ENCODE data around the gene PRR29. TPM values are rescaled to one million over a fixed set of nuclear protein-coding genes. Genes with fewer than 3 reads are reported as not detected.

The PRR29 gene
- total and polyA plus RNA-seq, 2 donors, result 0.34 to 0.42 TPM

- Histone ChIP-seq H3K27ac (ENCODE audit: low read depth) (peak overlapping the region; percentile 4), H3K4me1 (ENCODE audit: insufficient read depth) (no peaks in the 10 kb centered on the region), H3K36me3 (ENCODE audit: insufficient read depth) (no peaks in the 10 kb centered on the region), H3K4me3 (ENCODE audit: low read depth, low read length) (no peak overlapping the region)
- no peak for DNase-seq (ENCODE audit: extremely low spot score)
- WGBS, result 64% methylated on average over 5 of the region's 5 CpGs
Observed at GRCh38 chr17:63984236-63984635, 13.9 kb upstream of the PRR29 start.

DNA sequence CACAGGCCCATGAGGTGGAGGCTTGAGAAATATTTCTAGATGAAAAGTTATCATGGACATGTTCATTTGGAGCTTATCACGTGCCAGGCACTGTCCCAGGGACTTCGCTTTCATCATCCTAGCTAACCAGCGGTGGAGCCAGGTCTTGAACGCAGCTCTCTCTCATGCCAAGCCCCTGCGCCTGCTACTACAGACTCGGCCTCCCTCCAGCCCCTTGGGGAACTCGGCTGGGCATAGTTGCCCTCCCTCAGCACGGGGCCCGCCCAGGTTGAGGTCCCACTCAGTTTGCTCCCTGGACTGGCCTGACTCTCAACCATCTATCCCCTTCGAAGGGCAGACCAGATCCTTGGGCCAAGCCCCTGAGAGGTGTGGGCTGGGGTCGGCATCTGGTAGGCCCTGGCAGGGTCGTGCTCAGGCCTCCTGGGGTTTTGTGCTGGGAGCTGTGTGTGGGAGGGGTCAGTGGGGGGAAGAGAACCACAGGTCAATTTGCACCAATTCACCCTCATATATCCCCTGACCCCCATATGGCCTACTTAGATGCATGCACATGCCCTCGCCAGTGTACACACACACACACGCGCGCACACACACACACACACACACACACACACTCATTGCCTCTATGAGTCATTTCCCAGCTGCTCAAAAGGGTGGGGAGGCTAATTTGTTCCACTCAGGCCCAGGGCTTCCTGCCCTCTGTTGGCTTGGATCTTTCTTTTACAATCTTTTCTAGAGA is 13.3 kb upstream of the PRR29 start:
- H3K36me3 ChIP-seq (ENCODE audit: insufficient read depth), result no peaks in the 10 kb centered on the region
- DNase-seq (ENCODE audit: extremely low spot score), result no peak
- no peak overlapping the region for H3K27ac ChIP-seq (ENCODE audit: low read depth)
- 70% methylated on average over 16 of the region's 16 CpGs for WGBS
- H3K4me3 ChIP-seq (ENCODE audit: low read depth, low read length), result no peak overlapping the region
- H3K4me1 ChIP-seq (ENCODE audit: insufficient read depth), result no peaks in the 10 kb centered on the region

DNA sequence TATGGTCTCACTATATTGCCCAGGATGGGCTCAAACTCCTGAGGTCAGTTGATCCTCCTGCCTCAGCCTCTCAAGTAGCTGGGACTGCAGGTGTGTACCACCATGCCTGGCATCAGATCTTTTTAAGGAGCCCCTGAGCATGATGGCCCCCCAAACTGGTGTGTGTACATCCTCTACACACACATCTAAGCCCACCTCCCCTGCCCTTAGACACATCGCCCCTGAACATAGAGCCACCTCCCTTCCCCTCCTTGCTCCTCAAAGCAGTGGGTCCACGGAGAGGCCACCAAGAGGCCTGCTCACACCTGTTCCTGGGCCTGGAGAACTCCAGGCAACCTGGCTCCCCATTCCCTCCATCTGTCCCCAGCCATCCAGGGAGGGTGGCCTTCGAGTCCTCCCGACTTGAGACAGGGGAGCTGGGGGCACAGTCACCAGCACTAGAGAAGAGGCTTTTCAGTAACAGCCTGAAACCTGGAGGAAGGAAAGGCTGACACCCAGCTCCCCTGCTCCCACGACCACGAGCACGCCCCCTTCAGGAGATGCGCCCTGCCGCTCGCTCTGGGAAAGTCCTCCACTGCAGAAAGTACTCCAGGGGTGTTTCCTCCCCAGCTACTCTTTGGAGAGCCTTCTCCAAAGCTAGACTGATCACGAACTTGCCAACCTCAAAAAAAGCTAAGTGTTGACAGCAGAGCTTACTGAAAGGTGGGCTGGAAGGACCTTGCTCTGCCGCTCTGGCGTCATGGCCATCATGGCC is 12.6 kb upstream of the PRR29 start:
- H3K4me3 ChIP-seq (ENCODE audit: low read depth, low read length), result no peak overlapping the region
- WGBS, result 88% methylated on average over 13 of the region's 13 CpGs
- DNase-seq (ENCODE audit: extremely low spot score), result no peak
- H3K27ac ChIP-seq (ENCODE audit: low read depth), result no peak overlapping the region
- H3K4me1 ChIP-seq (ENCODE audit: insufficient read depth), result no peaks in the 10 kb centered on the region
- no peaks in the 10 kb centered on the region for H3K36me3 ChIP-seq (ENCODE audit: insufficient read depth)

DNA sequence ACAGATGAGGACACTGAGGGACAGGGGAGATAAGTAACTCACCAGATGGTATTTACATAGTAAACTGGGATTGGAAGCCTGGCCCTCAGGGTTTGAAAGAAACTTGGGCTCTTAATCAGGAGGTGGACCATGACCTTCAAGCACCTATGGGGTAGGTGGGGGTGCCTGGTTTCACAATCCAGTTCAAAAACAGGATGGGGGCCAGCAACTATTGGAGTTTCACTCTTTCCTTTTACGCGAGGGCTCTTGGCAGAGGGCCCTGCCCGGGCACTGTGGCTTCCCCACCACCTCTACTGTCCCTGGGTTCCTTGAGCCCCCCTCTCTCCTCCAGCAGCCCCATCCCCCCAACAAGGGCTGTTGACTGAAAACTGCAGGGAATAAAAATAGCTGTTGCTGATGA is 11.3 kb upstream of the PRR29 start:
- Histone ChIP-seq H3K36me3 (ENCODE audit: insufficient read depth) (no peaks in the 10 kb centered on the region), H3K4me3 (ENCODE audit: low read depth, low read length) (no peak overlapping the region), H3K27ac (ENCODE audit: low read depth) (no peak overlapping the region), H3K4me1 (ENCODE audit: insufficient read depth) (no peaks in the 10 kb centered on the region)
- DNase-seq (ENCODE audit: extremely low spot score), result no peak
- 73% methylated on average over 3 of the region's 3 CpGs for WGBS

DNA sequence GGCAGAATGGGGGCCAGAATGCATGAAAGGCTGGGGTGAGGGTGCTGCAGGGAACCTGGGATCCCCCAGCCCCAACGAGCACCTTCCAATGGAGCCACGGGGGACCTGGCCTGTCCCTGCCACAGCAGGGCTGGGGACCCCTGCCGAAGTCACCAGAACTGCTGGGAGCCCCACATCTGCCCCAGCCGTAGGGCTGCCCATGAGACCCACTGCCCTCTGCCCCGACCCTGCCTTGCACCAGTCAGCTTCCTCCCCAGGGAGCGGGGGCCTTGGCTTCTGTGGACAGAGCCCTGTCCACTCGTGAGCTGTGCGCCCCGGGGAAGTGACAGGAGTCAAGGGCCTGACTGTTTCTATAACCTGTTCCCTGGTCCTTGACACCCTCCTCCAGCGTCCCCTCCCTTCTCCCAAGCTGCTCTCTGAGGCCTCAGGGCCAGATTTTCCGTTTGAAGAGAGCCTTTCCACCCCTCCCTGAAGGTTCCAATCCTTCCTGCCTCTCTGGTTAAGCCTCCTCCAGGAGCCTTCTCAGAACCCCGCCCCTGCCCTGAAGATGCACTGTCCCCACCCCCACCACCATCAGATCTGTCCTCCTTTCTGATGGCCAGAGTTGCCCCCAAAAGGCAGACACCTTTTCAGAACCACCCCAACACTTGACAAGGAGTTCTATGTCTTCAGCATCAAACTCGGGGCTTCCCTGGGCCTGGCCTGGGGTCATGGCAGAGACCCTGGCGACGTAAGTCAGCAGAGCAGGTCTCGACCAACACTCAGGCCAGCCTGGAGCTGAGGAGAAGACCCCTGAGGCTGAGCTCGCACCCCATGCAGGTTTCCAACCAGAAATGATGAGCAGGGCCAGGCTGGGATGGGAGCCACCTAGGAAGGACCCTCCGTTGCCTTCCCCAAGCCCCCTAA is 10.7 kb upstream of the PRR29 start:
- Histone ChIP-seq H3K36me3 (ENCODE audit: insufficient read depth) (no peaks in the 10 kb centered on the region), H3K4me3 (ENCODE audit: low read depth, low read length) (no peak overlapping the region), H3K4me1 (ENCODE audit: insufficient read depth) (no peaks in the 10 kb centered on the region), H3K27ac (ENCODE audit: low read depth) (no peak overlapping the region)
- WGBS, result 85% methylated on average over 18 of the region's 18 CpGs
- no peak for DNase-seq (ENCODE audit: extremely low spot score)

DNA sequence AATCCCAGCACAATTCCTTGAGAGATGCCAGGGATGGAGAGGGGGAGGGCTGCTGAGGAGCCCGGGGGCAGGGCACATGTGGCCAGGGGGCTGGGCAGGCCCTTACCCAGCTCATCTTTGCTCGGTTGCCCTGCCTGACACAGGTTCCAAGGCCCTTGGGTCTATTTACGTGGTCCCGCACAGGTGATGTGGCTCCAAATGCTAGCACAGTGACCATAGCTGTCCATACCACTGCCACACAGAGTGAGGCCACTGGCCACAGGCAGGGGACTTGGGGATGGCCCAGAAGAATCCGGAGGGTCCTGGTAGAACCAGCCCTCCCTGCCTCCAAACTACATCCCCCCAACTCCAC is 10.0 kb upstream of the PRR29 start:
- H3K4me3 ChIP-seq (ENCODE audit: low read depth, low read length), result no peak overlapping the region
- 95% methylated on average over 5 of the region's 5 CpGs for WGBS
- H3K27ac ChIP-seq (ENCODE audit: low read depth), result no peak overlapping the region
- no peaks in the 10 kb centered on the region for H3K4me1 ChIP-seq (ENCODE audit: insufficient read depth)
- H3K36me3 ChIP-seq (ENCODE audit: insufficient read depth), result no peaks in the 10 kb centered on the region
- DNase-seq (ENCODE audit: extremely low spot score), result no peak

- WGBS, result 52% methylated on average over 35 of the region's 35 CpGs
- Histone ChIP-seq H3K27ac (ENCODE audit: low read depth) (no peak overlapping the region), H3K36me3 (ENCODE audit: insufficient read depth) (no peaks in the 10 kb centered on the region), H3K4me3 (ENCODE audit: low read depth, low read length) (no peak overlapping the region), H3K4me1 (ENCODE audit: insufficient read depth) (no peaks in the 10 kb centered on the region)
- DNase-seq (ENCODE audit: extremely low spot score), result no peak
Observed at GRCh38 chr17:63988741-63989621, 9.2 kb upstream of the PRR29 start.

DNA sequence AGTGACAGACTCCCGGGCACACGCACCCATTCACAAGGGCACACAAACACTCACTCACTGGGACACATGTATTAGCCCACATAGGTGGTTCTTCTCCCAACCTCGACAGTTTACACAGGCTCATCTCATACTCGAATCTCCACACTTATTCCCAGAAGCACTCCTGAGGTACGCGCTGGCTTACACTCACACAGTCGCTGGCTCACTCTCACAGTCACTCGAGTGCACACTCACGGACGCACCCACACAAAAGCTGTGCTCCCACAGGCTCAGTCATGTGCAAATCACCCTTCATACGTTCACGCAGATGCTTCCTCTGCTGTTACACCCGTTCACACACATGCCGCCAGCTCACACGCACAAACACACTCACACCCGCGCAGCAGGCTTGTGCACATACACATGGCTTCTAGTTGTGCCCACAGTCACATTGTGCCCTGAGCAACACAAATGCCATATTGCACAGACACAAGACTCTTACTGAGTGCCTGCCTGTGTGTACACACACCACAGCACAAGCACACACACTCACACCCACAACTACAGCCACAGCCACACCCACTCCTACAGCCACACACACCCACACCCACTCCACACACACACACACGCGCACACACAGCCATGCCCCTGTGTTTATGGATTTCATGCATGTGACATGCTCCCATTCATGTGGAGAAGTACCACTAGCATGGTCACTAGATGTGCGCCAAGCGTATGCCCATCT is 8.4 kb upstream of the PRR29 start:
- Histone ChIP-seq H3K4me3 (ENCODE audit: low read depth, low read length) (no peak overlapping the region), H3K4me1 (ENCODE audit: insufficient read depth) (no peaks in the 10 kb centered on the region), H3K36me3 (ENCODE audit: insufficient read depth) (no peaks in the 10 kb centered on the region), H3K27ac (ENCODE audit: low read depth) (no peak overlapping the region)
- DNase-seq (ENCODE audit: extremely low spot score), result no peak
- WGBS, result 90% methylated on average over 21 of the region's 21 CpGs

DNA sequence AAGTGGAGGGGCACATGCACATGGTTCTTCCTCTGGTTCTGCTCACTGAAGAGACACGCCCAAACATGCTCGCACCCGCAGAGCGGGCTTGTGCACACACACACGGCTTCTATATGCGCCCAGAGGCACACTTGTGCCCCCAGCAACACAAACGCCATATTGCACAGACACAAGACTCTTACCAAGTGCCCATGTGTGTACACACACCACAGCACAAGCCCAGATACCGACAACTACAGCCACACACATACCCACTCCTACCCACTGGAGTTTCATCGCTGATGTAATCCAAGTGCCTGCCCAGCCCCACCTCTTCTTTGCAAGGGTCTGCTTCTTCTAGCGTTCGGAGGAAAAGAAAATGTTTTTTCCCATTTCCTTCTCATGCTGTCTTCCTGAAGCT is 6.5 kb upstream of the PRR29 start:
- no peak for DNase-seq (ENCODE audit: extremely low spot score)
- Histone ChIP-seq H3K4me1 (ENCODE audit: insufficient read depth) (no peaks in the 10 kb centered on the region), H3K36me3 (ENCODE audit: insufficient read depth) (no peaks in the 10 kb centered on the region), H3K4me3 (ENCODE audit: low read depth, low read length) (no peak overlapping the region), H3K27ac (ENCODE audit: low read depth) (no peak overlapping the region)
- WGBS, result 80% methylated on average over 11 of the region's 11 CpGs

- Histone ChIP-seq H3K4me1 (ENCODE audit: insufficient read depth) (no peaks in the 10 kb centered on the region), H3K36me3 (ENCODE audit: insufficient read depth) (no peaks in the 10 kb centered on the region), H3K4me3 (ENCODE audit: low read depth, low read length) (no peak overlapping the region), H3K27ac (ENCODE audit: low read depth) (no peak overlapping the region)
- no peak for DNase-seq (ENCODE audit: extremely low spot score)
- 83% methylated on average over 3 of the region's 3 CpGs for WGBS
Observed at GRCh38 chr17:63993368-63993985, 4.7 kb upstream of the PRR29 start.

GRCh38 chr17:63995626-63996025 is 2.5 kb upstream of the PRR29 start:
- Histone ChIP-seq H3K4me3 (ENCODE audit: low read depth, low read length) (no peak overlapping the region), H3K4me1 (ENCODE audit: insufficient read depth) (no peaks in the 10 kb centered on the region), H3K36me3 (ENCODE audit: insufficient read depth) (no peaks in the 10 kb centered on the region), H3K27ac (ENCODE audit: low read depth) (no peak overlapping the region)
- DNase-seq (ENCODE audit: extremely low spot score), result no peak
- 85% methylated on average over 5 of the region's 5 CpGs for WGBS

- Histone ChIP-seq H3K36me3 (ENCODE audit: insufficient read depth) (no peaks in the 10 kb centered on the region), H3K4me3 (ENCODE audit: low read depth, low read length) (no peak overlapping the region), H3K27ac (ENCODE audit: low read depth) (no peak overlapping the region), H3K4me1 (ENCODE audit: insufficient read depth) (no peaks in the 10 kb centered on the region)
- DNase-seq (ENCODE audit: extremely low spot score), result no peak
- 94% methylated on average over 11 of the region's 11 CpGs for WGBS
Observed at GRCh38 chr17:63996430-63997182, 1.5 kb upstream of the PRR29 start.
